ENCODE measurements around the gene KCTD6.

Gene KCTD6

GRCh38 chr3:58491506-58492402 is at the start of gene KCTD6:
TSS of gene KCTD6 (plus strand) at chr3:58492096. CDS start at chr3:58498756, 6,660 bp downstream.
- DNase-seq: peak; percentile 93 to 94

GRCh38 chr3:58452176-58452575 is 39.7 kb upstream of the KCTD6 start:
- no peak for DNase-seq

- DNase-seq: no peak
Measured at GRCh38 chr3:58459160-58459559, 32.7 kb upstream of the KCTD6 start.

GRCh38 chr3:58462829-58463180 is 29.1 kb upstream of the KCTD6 start:
- DNase-seq: no peak

- DNase-seq: peak; percentile 68 to 75
Measured at GRCh38 chr3:58463181-58463941, 28.5 kb upstream of the KCTD6 start.

GRCh38 chr3:58463942-58464271 is 28.0 kb upstream of the KCTD6 start:
- no peak for DNase-seq

- no peak for DNase-seq
Measured at GRCh38 chr3:58464866-58465265, 27.0 kb upstream of the KCTD6 start.

GRCh38 chr3:58466899-58467563 is 24.9 kb upstream of the KCTD6 start:
- no peak for DNase-seq

GRCh38 chr3:58469096-58469495 is 22.8 kb upstream of the KCTD6 start:
- no peak for DNase-seq

GRCh38 chr3:58470363-58471024 is 21.4 kb upstream of the KCTD6 start:
- DNase-seq: no peak

- peak; percentile 41 to 49 for DNase-seq
Measured at GRCh38 chr3:58471025-58471887, 20.6 kb upstream of the KCTD6 start.

GRCh38 chr3:58473275-58473674 is 18.6 kb upstream of the KCTD6 start:
- no peak for DNase-seq

- DNase-seq: peak in 1 of 2 donors; percentile 27
Measured at GRCh38 chr3:58474348-58474911, 17.5 kb upstream of the KCTD6 start.

- DNase-seq: no peak
Measured at GRCh38 chr3:58474967-58475578, 16.8 kb upstream of the KCTD6 start.

GRCh38 chr3:58478781-58479180 is 13.1 kb upstream of the KCTD6 start:
- no peak for DNase-seq

- no peak for DNase-seq
Measured at GRCh38 chr3:58480309-58480708, 11.6 kb upstream of the KCTD6 start.

- peak in 1 of 2 donors; percentile 31 for DNase-seq
Measured at GRCh38 chr3:58482917-58483636, 8.8 kb upstream of the KCTD6 start.

GRCh38 chr3:58484045-58484721 is 7.7 kb upstream of the KCTD6 start:
- DNase-seq: no peak

- no peak for DNase-seq
Measured at GRCh38 chr3:58484722-58485069, 7.2 kb upstream of the KCTD6 start.

Data from CD4-positive, alpha-beta T cell treated with Interleukin-1 beta for 1 hour (primary cell).